ENCODE results near the gene INPP5A.

INPP5A gene

DNA sequence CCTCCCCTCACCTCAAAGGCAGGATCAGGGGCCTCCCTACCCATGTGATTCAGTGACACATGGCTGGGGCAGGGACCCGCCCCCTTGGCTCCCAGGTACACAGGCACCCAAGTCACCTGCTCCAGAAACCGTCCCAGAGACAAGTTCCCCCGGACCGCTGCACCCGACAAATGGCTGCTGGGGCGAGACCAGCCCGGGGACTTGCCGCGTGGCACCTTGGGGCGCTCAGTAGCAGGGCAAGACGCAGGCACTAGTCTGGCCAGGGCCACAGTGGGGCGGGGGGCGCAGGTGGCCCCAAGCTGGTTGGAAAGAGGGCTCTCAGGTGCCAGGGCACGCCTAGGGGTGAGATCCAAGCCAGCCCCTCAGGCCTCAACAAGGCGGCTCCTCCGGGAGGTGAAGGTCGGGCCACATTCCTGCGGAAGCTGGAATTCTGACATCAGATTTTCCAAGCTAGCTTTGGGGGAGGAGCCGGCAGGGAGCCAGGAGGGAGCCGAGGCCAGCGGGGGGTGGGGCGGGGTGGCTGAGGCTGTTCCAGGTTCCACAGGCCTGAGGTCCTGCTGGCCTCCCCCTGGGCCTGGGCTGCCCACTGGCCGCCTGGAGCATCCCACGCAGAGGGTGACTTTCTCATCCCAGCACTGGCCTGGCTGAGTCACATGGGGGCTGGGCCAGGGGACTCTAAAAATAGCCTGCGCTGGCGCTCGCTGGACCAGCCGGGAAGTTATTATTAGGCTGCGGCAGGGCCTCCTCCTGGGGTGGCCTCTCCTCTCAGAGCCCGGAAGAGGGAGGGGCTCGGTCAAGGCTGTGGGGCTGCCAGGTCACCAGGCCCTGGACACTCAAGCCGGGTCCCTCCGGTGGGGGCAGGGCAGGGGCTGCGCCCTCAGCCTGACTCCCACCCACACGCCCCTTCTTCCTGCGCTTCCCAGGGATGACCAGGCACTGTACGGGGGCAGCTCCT lies 20.5 kb upstream of the INPP5A start:
- peaks cover 47% of the 10 kb centered on the region for H3K4me1 ChIP-seq (ENCODE audit: control insufficient read depth, insufficient read depth, low read length)
- peak overlapping the region; percentile 84 for H3K27ac ChIP-seq (ENCODE audit: low read depth, low read length)
- no peak overlapping the region for H3K9ac ChIP-seq (ENCODE audit: low read length)
- H3K4me3 ChIP-seq (ENCODE audit: low read length), result peak overlapping the region; percentile 52
- no peaks in the 10 kb centered on the region for H3K36me3 ChIP-seq (ENCODE audit: control insufficient read depth, insufficient read depth, low read length)
- no peaks in the 10 kb centered on the region for H3K27me3 ChIP-seq (ENCODE audit: control insufficient read depth, insufficient read depth, low read length)

DNA sequence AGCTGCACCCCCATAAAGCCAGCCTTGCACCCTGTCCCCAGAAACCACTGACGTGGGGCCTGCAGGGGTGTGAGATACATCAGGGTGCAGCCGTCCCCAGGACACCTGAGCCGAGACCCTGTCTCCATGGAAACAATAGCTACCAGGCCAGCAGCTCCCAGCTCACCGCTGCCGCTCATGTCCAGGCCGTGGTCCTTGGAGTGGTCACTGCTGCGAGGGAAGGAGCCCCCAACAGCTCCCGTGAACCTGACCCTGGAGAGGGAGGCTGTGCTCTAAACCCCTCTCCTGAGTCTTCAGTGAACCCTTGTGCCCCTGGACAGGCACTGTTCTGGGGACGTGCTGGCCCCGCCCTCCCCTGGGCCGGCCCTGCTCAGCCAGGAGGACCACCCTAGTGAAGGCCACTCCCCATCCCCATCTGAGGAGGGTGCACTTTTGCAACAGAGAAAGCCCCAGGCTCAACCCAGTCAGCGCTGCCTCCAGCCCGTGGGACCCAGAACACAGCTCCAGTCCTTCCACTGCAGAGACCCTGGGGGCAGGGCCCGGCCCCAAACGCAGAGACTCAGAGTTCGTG lies 19.6 kb upstream of the INPP5A start:
- H3K4me3 ChIP-seq (ENCODE audit: low read length), result peak overlapping the region; percentile 52
- no peaks in the 10 kb centered on the region for H3K36me3 ChIP-seq (ENCODE audit: control insufficient read depth, insufficient read depth, low read length)
- peaks cover 46% of the 10 kb centered on the region for H3K4me1 ChIP-seq (ENCODE audit: control insufficient read depth, insufficient read depth, low read length)
- H3K9ac ChIP-seq (ENCODE audit: low read length), result no peak overlapping the region
- no peaks in the 10 kb centered on the region for H3K27me3 ChIP-seq (ENCODE audit: control insufficient read depth, insufficient read depth, low read length)
- peak overlapping the region; percentile 84 for H3K27ac ChIP-seq (ENCODE audit: low read depth, low read length)

DNA sequence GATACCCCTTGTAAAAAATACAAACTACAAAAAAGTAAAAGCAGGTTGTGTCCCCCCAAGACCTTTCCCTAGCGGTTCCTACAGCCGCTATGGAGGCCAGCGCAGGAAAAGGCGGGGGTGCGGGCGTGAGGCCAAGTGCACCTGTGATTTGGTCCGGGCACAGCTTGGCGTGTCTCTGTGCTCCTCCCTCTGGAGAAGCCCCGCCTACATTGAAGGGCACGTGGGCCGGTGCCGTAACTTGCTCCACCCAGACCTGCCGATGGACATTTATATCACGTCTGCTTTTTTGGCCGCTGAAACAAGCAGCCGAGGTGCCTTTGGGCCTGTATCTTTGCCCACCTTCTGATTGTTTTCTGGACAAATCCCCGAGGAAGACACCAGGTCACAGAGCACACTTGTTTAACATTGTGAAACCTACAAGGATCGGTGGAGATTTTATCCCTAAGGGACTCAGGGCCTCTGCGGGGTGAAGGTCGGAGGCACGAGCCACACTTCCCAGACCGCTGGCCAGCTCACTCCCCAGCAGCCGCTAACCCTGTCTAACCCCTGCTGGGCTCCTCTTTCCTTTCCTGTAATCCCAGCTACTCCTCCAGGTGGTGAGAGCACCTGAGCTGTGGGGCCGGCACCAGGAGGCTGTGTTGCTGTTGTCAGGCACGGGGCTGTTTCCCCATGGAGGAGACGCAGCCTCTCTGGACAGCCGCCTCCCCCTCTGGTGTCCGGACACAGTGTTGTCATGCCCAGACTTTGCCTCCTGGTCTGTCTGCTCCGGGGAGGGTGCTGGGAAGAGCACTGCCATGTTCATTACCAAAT lies 18.8 kb upstream of the INPP5A start:
- Histone ChIP-seq H3K4me3 (ENCODE audit: low read length) (peak overlapping the region; percentile 12), H3K27ac (ENCODE audit: low read depth, low read length) (peak overlapping the region; percentile 81), H3K36me3 (ENCODE audit: control insufficient read depth, insufficient read depth, low read length) (no peaks in the 10 kb centered on the region), H3K9ac (ENCODE audit: low read length) (no peak overlapping the region), H3K4me1 (ENCODE audit: control insufficient read depth, insufficient read depth, low read length) (peaks cover 46% of the 10 kb centered on the region), H3K27me3 (ENCODE audit: control insufficient read depth, insufficient read depth, low read length) (no peaks in the 10 kb centered on the region)

DNA sequence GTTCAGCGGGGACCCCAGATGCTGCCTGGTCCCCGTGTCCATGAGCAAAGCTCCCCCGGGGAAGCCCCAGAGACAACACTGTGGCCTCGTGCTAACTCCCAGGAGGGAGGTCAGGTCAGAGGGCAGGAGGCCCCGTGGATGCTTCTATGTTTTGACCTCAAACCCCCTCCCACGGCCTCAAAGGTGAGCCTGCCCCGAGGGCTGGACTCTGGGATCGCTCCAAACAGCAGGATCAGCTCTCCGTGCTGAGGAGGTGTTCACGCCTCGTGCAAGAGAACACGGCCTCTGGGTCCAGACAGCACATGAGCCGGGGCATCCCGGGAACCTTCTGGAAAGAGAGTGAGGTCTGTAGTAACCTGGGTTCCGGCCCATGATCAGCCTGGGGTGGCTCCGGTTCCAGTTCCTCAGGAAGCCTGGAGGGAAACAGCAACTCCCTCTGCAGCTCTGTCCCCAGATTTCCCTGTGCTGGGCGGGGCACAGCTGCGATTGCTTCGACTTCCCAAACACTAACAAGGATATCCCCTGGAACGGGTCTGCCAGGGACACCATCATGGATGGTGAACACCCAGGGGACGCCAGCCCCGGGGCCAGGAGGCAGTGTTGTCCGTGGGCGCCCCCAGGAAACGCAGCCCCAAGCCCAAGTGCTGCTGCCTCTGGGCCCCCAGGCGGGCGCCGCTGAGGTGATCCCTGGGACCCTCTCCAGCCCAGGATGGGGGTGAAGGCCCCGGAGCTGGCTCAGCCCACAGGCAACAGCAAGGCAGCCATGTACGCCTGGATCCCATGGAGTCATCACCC lies 18.0 kb upstream of the INPP5A start:
- H3K36me3 ChIP-seq (ENCODE audit: control insufficient read depth, insufficient read depth, low read length), result no peaks in the 10 kb centered on the region
- no peak overlapping the region for H3K4me3 ChIP-seq (ENCODE audit: low read length)
- H3K27me3 ChIP-seq (ENCODE audit: control insufficient read depth, insufficient read depth, low read length), result no peaks in the 10 kb centered on the region
- H3K27ac ChIP-seq (ENCODE audit: low read depth, low read length), result peak overlapping the region; percentile 81
- H3K4me1 ChIP-seq (ENCODE audit: control insufficient read depth, insufficient read depth, low read length), result peaks cover 46% of the 10 kb centered on the region
- no peak overlapping the region for H3K9ac ChIP-seq (ENCODE audit: low read length)

DNA sequence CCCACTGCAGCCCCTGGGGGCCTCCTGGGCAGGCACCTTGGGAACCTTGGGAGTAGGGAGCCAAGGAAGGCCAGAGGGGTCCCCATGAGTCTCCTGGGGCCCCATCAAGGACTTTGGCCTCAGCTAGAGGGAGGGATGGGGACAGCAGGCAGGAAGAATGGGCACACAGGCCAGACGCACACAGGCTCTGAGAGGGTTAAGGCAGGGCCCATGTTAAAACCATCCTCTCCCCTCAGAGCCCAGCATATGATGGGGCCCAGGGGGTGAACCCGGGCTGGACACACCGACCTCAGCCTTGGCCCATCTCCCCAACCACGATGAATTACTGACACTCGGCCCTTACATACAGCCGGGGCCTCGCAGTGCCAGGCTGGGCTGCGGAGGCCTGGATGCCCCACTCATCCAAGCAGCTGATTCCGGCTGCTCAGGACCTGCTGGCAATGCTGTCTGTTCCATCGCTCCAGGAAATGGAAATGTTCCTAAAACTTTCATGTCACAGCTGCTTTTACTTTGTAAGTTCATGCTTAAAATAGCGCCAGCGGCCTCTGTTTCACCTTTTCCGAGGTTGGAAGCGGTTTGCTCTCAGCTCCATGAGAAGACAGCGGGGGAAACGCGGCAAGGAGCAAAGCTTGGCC lies 17.3 kb upstream of the INPP5A start:
- H3K9ac ChIP-seq (ENCODE audit: low read length), result no peak overlapping the region
- H3K27me3 ChIP-seq (ENCODE audit: control insufficient read depth, insufficient read depth, low read length), result no peaks in the 10 kb centered on the region
- H3K4me3 ChIP-seq (ENCODE audit: low read length), result no peak overlapping the region
- peak overlapping the region; percentile 81 for H3K27ac ChIP-seq (ENCODE audit: low read depth, low read length)
- peaks cover 46% of the 10 kb centered on the region for H3K4me1 ChIP-seq (ENCODE audit: control insufficient read depth, insufficient read depth, low read length)
- H3K36me3 ChIP-seq (ENCODE audit: control insufficient read depth, insufficient read depth, low read length), result no peaks in the 10 kb centered on the region

DNA sequence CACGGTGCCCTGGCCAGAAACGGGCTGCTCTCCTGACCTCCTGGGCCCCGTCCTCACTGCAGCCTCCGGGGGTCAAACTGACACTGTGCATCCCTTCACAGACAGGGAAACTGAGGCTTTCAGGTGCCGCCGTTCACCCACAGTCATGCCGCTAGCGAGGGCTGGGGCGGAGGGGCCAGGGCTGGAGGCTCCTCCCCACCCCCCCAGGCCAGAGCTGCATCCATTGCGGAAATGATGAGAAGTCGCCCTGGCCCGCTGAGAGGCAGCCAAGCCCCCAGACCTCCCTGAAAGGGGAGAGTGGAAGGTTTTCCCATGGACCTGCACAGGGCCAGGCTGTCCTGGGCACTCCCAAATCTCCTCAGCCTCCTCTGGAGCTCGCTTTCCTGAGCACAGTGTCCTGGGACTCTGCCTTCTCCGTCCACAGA lies 16.5 kb upstream of the INPP5A start:
- H3K36me3 ChIP-seq (ENCODE audit: control insufficient read depth, insufficient read depth, low read length), result no peaks in the 10 kb centered on the region
- H3K9ac ChIP-seq (ENCODE audit: low read length), result no peak overlapping the region
- no peaks in the 10 kb centered on the region for H3K27me3 ChIP-seq (ENCODE audit: control insufficient read depth, insufficient read depth, low read length)
- H3K4me3 ChIP-seq (ENCODE audit: low read length), result no peak overlapping the region
- peaks cover 46% of the 10 kb centered on the region for H3K4me1 ChIP-seq (ENCODE audit: control insufficient read depth, insufficient read depth, low read length)
- H3K27ac ChIP-seq (ENCODE audit: low read depth, low read length), result peak overlapping the region; percentile 81

DNA sequence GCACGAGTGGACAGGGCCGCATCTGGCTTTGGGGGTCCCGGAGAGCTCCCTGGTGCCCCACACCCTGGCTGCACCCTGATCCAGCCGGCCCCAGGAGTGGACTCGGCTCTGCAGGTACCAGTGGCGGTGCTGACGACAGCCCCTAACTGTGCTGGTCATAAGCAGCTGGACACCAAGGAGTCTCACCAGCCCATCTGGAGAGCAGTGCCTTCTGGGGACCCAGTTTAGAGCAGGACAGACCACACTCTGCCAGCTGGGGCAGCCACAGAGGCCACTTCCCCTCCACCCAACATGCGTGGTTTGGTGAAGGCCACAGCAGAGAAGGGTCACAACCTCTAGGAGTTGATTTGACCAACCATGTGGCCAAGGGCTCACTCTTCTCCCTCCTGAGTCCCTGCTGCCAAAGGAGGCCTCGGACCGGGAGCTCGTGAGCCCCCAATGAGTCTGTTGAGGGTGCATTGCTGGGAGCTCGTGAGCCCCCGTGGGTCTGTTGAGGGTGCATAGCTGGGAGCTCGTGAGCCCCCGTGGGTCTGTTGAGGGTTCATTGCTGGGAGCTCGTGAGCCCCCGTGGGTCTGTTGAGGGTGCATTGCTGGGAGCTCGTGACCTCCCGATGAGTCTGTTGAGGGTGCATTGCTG lies 16.0 kb upstream of the INPP5A start:
- H3K4me1 ChIP-seq (ENCODE audit: control insufficient read depth, insufficient read depth, low read length), result peaks cover 42% of the 10 kb centered on the region
- no peak overlapping the region for H3K9ac ChIP-seq (ENCODE audit: low read length)
- H3K4me3 ChIP-seq (ENCODE audit: low read length), result no peak overlapping the region
- no peaks in the 10 kb centered on the region for H3K27me3 ChIP-seq (ENCODE audit: control insufficient read depth, insufficient read depth, low read length)
- peak overlapping the region; percentile 81 for H3K27ac ChIP-seq (ENCODE audit: low read depth, low read length)
- no peaks in the 10 kb centered on the region for H3K36me3 ChIP-seq (ENCODE audit: control insufficient read depth, insufficient read depth, low read length)

DNA sequence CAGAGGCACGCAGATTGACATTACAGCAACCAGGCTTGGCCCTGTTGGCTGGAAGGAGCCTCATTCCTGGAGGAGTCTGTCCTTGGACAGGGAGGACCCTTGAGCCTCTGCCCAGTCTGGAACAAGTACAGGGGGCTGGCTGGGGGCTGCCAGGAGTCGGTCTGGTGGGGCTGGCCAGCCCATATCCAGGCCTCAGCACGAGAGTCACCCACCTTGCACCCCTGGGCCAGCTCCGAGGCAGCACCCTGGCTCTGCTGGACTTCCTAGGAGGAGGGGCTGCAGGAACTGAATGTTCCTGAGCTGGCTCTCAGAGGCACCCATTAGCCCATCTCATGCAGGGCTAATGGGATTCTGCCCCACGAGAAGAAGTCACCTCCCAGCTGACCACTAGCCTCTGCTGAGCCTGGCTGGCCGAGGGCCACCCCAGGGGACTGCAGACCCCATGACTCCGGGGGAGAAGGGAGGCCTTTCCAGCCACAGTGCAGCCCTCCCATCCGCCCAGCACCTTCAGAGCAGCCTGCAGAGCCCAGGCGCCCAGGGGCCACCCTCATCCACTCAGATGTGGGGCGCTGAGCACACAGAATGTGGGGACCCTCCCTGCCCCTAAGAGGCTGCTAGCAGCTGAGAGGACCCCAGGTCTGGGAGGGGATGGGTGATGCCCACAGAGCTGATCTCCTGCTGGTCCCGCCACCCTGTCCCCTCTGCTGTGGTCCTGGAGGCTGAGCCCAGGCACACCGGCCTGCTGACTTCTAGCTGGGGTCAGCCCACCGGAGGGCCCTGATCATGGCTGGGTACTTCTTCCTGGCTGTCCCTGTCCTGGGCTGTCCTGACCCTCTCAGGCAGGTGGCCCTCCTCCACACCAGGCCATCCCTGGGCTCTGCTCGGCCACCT lies 14.8 kb upstream of the INPP5A start:
- Histone ChIP-seq H3K36me3 (ENCODE audit: control insufficient read depth, insufficient read depth, low read length) (no peaks in the 10 kb centered on the region), H3K4me3 (ENCODE audit: low read length) (no peak overlapping the region), H3K9ac (ENCODE audit: low read length) (no peak overlapping the region), H3K4me1 (ENCODE audit: control insufficient read depth, insufficient read depth, low read length) (peaks cover 33% of the 10 kb centered on the region), H3K27me3 (ENCODE audit: control insufficient read depth, insufficient read depth, low read length) (no peaks in the 10 kb centered on the region), H3K27ac (ENCODE audit: low read depth, low read length) (no peak overlapping the region)

DNA sequence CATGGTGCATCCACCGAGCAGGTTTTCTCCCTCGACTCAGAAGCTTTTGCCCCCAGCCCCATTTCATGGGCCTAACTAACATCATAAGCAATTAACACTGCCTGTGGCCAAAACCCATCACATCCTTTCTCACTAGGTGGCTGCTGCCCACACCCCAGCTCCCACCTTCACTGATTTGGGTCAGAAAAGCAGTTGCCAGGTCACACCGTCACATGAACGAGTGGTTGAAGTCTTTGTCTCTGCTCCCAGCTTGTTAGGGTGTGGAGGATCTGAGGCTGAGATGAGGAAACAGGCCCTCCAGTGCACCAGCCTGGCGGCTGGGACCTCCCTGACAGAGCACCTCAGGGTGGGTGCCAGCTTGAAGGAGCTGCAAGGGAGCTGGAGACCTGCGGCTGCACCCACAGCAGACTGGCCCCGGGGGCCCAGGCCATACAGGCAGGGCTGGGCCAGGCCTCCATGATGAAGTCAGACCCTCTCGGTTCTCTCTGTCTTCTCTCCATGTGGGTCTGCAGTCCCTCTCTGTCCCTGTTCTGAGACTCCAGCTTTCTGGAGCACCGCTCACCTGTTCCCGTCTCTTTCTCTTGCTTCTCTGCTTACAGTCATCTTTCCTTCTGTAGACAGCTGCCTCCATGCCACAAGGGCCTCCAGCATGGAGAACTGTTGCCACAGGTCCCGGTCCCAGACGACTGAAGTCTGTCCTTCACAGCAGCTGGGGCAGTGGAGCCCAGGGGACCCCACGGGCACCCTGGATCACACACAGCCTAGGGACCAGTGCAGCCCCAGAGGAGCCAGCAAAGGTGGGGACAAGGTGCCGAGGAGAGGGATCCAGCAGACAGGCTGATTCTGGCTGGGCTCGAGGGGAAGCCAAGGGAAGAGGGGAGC lies 13.8 kb upstream of the INPP5A start:
- H3K27ac ChIP-seq (ENCODE audit: low read depth, low read length), result no peak overlapping the region
- H3K36me3 ChIP-seq (ENCODE audit: control insufficient read depth, insufficient read depth, low read length), result no peaks in the 10 kb centered on the region
- no peak overlapping the region for H3K9ac ChIP-seq (ENCODE audit: low read length)
- H3K27me3 ChIP-seq (ENCODE audit: control insufficient read depth, insufficient read depth, low read length), result no peaks in the 10 kb centered on the region
- peaks cover 23% of the 10 kb centered on the region for H3K4me1 ChIP-seq (ENCODE audit: control insufficient read depth, insufficient read depth, low read length)
- H3K4me3 ChIP-seq (ENCODE audit: low read length), result no peak overlapping the region

All from rectal smooth muscle tissue (tissue), 1 donor.